Bronchial epithelial cell (primary cell): ENCODE measurements around the gene RABGAP1L. TPM values are rescaled to one million over a fixed set of nuclear protein-coding genes. Genes with fewer than 3 reads are reported as not detected.
A peak's percentile ranks its signal among the peaks of the same experiment; 100 is the strongest.

ENCODE experiments used
- DNase-seq: peaks from one replicate; pipeline ENCODE4 v3.0.0-alpha.2; 2010; ENCODE audit warnings: low read depth
- FAIRE-seq: peaks from 2 replicates; lab custom pipeline; 2011; peaks lifted over from hg19 to GRCh38; lab: Jason Lieb, UNC
- H3K27me3 ChIP-seq: 2 replicates; pipeline ENCODE4 v1.5.1; 2011; ENCODE audit warnings: low read length; ENCODE audit not compliant: control insufficient read depth, insufficient read depth
- H3K36me3 ChIP-seq: 2 replicates; pipeline ENCODE4 v1.5.1; 2011; ENCODE audit warnings: low read length; ENCODE audit not compliant: control insufficient read depth, insufficient read depth
- H3K4me3 ChIP-seq: 2 replicates; pipeline ENCODE4 v1.5.1; 2011; ENCODE audit warnings: mild to moderate bottlenecking, low read depth, low read length, control low read depth
- total RNA-seq: library from RNA; depleted of rRNA; stranded (reverse); fragments of >200 nt; gene quantifications from 2 replicates; pipeline ENCODE4 v1.2.1, GENCODE V29; 2014
- TF ChIP-seq, protein P1 (sequence below): IDR thresholded peaks from 2 replicates; pipeline ENCODE4 v1.5.1; 2011; ENCODE audit warnings: mild to moderate bottlenecking, moderate library complexity, low read length, control low read depth, inconsistent platforms; ENCODE audit not compliant: insufficient read depth, severe bottlenecking

Gene RABGAP1L
- total RNA-seq, 1 donor from 2014 or later: 37.4 TPM

DNA sequence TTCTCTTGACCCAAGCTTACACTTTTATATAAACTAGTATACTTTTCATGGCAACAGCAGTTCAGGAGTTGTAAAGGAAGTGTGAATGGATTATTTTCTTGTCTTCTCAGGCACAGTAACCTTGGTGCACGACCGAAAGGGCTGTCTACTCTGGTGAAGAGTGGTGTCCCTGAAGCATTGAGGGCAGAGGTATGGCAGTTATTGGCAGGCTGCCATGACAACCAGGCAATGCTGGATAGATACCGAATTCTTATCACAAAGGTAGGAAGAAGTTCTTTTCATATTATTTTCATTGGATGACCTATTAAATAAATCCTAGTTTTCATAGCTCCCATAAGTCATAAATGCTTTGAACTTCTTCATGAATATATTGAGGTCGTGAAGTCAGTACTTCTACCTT, 234.6 kb downstream of the RABGAP1L start:
- H3K36me3 ChIP-seq: no peaks in the 10 kb centered on the region
- DNase-seq (no peak), FAIRE-seq (no peak)
- H3K4me3 ChIP-seq: no peak overlapping the region
- TF ChIP-seq, protein P1, sequence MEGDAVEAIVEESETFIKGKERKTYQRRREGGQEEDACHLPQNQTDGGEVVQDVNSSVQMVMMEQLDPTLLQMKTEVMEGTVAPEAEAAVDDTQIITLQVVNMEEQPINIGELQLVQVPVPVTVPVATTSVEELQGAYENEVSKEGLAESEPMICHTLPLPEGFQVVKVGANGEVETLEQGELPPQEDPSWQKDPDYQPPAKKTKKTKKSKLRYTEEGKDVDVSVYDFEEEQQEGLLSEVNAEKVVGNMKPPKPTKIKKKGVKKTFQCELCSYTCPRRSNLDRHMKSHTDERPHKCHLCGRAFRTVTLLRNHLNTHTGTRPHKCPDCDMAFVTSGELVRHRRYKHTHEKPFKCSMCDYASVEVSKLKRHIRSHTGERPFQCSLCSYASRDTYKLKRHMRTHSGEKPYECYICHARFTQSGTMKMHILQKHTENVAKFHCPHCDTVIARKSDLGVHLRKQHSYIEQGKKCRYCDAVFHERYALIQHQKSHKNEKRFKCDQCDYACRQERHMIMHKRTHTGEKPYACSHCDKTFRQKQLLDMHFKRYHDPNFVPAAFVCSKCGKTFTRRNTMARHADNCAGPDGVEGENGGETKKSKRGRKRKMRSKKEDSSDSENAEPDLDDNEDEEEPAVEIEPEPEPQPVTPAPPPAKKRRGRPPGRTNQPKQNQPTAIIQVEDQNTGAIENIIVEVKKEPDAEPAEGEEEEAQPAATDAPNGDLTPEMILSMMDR: no peak
- H3K27me3 ChIP-seq: no peaks in the 10 kb centered on the region

DNA sequence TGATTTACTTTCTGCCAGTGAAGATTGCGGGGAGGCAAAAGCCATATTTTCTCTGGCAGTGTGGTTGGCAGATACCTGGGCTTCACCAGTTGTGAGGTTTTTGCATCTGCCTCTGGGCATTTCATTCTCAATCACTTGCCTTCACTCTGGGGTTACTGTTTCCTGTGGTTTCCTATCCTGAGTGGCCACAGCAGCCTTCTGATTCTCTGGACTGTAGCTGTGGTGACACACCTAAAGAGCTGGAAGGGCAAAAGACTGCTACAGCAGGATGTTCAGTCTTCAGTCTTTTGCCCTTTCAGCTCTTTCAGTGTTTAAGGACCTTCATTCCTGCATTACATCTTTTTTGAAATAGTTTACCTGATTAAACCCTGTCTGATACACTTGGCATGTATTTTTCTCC, 237.9 kb downstream of the RABGAP1L start:
- H3K4me3 ChIP-seq: no peak overlapping the region
- TF ChIP-seq, protein P1: no peak
- no peaks in the 10 kb centered on the region for H3K27me3 ChIP-seq
- DNase-seq (no peak), FAIRE-seq (no peak)
- no peaks in the 10 kb centered on the region for H3K36me3 ChIP-seq

DNA sequence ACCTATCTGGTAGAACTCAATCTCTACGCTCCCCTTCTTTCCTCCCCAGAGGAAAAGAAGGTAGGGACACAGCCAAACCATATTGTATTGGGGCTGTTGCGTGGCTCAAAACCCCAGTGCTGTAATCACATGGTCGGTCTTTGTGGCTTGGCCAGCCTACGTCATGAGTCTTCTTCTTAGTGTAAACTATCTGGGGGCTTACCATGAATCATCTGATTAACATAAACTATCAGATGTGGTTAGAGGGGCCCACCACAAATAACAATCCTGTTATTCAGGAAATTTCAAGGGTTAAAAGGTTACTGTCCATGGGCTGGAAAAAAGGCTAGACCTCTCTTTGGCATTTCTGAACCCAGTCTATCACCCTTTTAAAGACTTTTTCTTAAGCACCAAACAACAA, 238.9 kb downstream of the RABGAP1L start:
- no peaks in the 10 kb centered on the region for H3K27me3 ChIP-seq
- no peak for DNase-seq
- no peak for FAIRE-seq
- no peaks in the 10 kb centered on the region for H3K36me3 ChIP-seq
- TF ChIP-seq, protein P1: no peak
- no peak overlapping the region for H3K4me3 ChIP-seq

DNA sequence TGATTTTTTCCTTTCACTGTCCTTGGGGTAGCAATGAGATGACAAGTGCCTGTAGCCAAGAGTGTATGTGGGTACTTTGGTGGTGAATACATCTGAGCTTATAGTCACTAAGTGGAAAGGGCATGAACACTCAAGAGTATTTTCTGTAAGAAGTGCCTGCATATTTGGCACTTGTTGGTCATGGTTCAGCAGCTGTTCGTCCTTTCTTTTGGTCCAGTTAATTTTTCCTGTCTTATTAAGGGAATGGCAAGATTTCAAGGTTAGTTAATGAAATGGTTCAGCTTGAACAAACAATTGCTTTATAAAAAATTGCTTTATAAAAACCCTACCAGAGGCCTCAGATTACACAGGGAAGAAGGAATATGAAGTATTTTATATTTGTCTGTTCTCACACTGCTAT, 239.9 kb downstream of the RABGAP1L start:
- TF ChIP-seq, protein P1: no peak
- DNase-seq: no peak
- FAIRE-seq: no peak
- H3K27me3 ChIP-seq: no peaks in the 10 kb centered on the region
- no peaks in the 10 kb centered on the region for H3K36me3 ChIP-seq
- no peak overlapping the region for H3K4me3 ChIP-seq

DNA sequence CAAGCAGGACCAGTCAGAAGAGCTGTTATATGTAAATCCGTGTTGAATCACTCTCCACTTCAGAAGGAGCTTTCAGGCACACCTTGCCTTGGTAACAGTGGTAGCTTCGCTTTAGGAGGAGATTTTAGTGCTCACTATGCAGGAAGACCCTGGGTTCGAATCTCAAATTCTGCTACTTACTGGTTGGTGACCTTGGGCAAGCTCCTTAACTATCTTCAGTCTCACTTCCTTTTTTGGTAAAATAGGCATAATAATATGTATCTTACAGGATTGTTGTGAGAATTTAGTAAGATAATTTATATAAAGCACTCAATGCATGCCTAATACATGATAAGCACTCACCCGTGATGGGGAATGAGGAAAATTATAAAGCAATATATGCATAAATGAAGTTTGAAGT, 241.8 kb downstream of the RABGAP1L start:
- no peak overlapping the region for H3K4me3 ChIP-seq
- TF ChIP-seq, protein P1: no peak
- FAIRE-seq: no peak

DNA sequence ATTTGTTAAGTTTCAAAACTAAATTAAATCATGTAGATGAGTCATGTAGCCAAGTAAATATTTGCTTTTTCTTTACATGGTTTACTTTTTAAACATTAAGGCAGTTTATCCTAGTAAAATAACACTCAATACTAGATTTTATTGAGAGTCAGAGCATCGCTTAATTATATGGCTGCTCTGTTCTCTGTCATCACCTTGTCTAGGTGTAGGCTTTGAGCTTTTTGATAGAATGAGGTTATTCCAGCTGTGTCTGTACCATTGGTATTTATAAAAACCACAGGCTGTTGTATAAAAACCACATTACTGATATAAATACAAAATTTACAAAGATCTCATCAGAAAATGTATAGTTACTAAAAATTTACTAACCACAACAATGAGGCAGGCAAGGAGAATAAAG, 245.9 kb downstream of the RABGAP1L start:
- DNase-seq (peak; percentile 33), FAIRE-seq (no peak)
- H3K36me3 ChIP-seq: no peaks in the 10 kb centered on the region
- no peak overlapping the region for H3K4me3 ChIP-seq
- TF ChIP-seq, protein P1: no peak
- no peaks in the 10 kb centered on the region for H3K27me3 ChIP-seq

More for the DNA sequence above, 241.8 kb downstream of the RABGAP1L start:
- DNase-seq: no peak
- no peaks in the 10 kb centered on the region for H3K36me3 ChIP-seq
- H3K27me3 ChIP-seq: no peaks in the 10 kb centered on the region
